Measurements from ENCODE around the gene TCF12.
A peak's percentile ranks its signal among the peaks of the same experiment; 100 is the strongest.

TCF12 gene

DNA sequence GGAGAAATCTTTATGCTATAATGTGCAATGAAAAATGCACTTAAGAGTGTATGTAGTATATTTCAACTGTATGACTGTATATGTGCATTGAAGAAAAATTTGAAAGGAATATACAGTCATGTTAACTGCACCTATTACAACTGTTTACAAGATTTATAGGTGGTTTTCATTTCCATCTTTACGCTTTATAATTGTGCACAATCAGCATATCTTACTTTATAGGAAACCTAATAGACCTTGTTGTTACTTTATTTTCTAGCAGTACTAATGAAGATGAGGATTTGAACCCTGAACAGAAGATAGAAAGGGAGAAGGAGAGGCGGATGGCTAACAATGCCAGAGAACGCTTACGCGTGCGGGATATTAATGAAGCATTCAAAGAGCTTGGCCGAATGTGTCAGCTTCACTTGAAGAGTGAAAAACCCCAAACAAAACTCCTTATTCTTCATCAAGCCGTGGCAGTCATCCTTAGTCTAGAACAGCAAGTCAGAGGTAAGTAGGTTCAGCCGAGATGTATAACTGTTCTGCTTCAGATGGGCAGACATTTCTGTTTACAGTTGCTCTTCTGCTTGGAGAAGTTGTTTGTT, 354.4 kb downstream of the TCF12 start:
- DNase-seq: no peak

DNA sequence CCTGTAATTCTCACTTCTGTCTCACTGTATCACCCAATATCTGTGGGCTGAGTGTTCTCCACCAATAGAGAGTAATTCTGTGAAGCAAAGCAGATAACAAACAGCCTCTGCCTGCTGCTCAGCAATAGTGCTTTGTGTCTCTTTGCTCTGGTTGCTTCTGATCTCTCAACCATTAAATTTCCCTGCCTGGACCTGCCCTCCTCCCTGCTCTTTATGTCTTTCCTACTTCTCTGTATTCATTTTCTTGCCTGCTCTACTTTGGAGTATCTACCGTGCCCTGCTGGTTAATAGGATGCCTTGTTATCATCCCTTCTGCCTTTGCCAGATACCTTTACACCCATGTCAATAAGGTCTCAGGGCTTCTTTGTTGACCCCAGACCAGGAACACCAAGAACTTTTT, 355.0 kb downstream of the TCF12 start:
- no peak for DNase-seq

DNA sequence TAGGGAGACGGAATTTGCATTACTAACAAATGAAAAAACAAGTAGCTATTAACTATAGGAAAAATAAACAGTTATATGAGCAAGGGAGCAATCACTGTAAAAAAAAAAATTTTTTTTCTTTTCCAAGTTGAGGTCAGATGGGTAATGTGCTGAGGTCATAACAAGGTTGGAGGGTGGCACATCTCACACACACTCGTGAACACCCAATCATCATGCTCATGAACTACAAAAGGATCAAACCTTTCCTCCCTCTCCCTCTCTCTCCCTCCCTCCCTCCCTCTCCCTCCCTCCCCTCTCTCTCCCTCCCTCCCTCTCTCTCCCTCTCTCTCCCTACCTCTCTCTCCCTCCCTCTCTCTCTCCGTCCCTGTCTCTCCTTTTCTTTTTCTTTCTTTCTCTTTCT, 360.0 kb downstream of the TCF12 start:
- DNase-seq: no peak

DNA sequence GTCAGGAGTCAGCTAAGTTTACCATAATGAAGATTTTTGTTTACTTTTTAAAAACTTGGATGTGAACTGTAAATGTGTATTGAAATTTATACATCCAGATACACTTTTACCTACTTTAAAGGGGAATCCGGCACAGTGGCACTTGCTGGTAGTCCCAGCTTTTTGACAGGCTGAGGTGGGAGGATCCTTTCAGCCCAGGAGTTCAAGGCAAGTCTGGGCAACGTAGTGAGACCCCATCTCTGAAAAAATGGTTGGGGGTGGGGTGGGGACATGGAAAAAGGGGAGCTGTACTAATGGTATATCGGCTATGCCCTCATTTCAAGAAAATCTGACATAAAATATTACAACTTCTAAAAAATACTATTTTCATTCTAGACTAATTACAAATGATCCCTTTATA, 362.0 kb downstream of the TCF12 start:
- DNase-seq: no peak

DNA sequence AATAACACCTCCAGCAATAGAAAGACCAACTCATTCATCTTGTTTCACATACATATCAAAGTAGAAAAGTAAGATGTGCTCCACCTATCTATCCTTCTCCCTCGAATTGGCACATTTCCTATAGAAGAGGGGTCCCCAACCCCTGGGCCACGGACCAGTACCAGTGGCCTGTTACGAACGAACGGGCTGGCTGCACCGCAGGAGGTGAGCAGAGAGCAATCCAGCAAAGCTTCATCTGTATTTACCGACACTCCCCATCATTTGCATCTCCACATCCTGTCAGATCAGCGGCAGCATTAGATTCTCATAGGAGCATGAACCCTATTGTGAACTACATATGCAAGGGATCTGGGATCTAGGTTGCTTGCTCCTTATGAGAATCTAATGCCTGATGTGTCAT, 362.9 kb downstream of the TCF12 start:
- no peak for DNase-seq

DNA sequence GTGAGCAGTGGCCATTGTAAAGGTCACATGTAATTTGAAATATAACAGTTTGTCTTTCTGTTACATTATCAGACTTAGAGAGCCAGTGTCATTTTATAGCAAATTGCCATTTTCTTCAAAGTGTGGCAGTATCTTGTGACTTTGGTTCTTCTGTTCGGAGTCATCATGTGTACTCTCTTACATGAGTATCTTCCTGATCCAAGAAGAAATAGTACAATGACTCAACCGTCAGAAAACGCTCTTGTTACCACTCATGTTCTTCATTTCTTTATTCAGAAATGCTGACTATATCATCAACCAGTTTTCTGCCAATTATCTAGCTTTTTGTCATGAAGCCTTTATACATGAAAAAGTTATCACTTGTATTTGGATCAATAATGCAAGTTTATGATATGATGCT, 364.2 kb downstream of the TCF12 start:
- DNase-seq: peak; percentile 68 to 71

DNA sequence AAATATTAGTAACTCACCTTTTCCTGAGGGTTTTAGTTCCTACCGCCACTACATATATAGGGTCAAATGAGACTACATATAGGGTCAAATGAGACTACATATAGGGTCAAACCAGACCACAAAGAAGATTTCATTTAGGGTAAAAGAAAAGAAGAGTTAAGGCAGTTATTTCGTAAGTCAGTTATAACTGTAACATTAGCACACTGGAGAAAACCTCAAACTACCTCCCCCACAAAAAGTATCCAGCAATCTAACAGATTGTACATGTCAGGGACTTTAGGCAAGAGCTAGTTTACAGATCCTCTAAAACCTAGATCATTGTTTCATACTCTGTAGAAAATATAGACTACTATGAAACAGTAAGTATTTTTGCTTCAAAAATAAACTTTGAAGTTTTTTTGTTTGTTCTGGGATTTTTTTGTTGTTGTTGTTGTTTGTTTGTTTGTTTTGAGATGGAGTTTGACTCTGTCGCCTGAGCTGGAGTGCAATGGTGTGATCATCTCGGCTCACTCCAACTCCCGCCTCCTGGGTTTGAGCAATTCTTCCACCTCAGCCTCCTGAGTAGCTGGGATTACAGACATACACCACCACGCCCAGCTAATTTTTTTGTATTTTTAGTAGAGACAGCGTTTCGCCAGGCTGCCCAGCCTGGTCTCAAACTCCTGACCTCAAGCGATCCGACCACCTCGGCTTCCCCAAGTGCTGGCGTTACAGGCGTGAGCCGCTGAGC, 365.5 kb downstream of the TCF12 start:
- peak; percentile 70 to 73 for DNase-seq

DNA sequence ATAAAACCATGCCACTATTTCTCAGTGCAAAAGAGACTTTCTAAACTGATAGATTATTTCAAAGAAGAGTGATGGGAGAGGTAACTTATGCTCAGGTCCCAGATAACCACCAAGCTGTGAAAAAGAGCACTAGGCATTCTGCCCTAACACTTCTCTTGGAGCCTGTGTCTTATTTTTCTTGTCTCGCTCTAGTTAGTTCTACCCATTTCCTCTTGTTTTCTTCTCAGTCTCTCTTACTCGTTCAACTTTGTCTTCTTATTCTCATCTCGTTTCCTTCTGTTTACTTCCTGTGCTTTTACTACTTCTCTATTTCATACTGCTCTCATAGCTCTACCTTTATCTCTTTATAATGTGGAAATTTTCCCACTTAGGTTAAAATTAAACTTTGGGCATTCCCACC, 366.1 kb downstream of the TCF12 start:
- DNase-seq: no peak

DNA sequence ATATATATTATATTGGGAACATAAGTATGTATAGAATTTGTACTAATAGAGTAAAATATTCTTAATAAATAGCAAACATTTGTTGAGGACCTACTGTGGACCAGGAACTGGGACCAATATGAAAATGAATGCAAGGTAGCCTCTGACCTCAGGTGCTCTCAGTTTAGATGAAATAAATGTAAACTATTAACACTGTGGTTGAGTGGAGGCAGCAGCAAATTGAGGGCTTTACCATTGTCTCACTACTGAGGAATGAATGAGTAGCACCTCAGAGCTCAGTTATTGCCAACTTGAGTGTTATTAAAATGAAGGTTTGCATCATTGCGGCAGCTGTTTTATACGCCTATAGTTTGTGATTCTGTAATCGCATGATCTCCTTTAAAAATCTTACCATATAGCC, 366.9 kb downstream of the TCF12 start:
- no peak for DNase-seq

DNA sequence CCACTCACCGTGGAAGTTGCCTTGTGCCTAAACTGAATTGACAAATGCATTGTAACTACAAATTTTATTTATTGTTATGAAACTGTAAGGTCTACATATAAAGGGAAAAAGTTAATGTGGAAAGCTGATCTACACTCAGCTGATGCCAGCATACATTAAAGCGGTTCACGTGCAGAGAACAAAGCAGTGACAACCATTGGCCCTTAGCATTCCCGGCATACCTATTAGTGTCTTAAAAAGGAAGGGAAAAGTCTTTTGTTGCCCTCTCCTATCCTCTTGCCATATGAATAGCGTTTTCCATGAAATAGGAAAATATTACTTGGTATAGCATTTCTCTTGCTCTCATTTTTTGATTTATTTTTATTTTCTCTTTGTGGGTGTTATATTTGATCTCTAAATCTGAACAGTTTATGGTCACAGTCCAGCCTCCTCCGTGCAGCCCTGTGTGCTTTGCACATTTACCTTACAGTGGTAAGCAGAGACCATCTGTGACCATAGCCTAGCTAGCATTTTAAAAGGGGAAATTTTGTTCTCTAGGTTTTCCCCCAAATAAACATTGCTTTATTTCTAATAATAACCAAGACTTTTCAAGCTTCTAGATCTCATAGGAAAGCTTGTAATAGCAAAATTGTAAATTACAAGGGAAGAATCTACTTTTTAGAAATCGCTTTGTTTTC, 368.1 kb downstream of the TCF12 start:
- no peak for DNase-seq

DNA sequence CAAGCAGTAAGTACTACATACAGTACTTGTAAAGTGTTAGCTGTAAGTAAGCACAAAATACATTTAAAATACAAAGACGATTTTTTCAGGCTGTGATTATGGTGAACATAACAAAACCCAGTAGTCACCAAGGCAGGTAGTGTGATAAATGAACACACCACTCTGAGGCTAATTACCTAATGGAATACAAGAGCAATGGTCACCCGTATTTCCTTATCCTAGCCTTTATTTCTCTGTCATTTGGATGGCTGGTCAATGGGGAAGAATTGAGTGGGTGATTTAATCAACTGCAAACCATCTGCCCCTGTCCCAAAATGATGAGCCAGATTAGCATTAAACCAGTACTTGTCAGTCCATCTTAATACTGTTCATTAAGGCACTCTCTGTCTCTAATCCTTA, 368.7 kb downstream of the TCF12 start:
- no peak for DNase-seq

DNA sequence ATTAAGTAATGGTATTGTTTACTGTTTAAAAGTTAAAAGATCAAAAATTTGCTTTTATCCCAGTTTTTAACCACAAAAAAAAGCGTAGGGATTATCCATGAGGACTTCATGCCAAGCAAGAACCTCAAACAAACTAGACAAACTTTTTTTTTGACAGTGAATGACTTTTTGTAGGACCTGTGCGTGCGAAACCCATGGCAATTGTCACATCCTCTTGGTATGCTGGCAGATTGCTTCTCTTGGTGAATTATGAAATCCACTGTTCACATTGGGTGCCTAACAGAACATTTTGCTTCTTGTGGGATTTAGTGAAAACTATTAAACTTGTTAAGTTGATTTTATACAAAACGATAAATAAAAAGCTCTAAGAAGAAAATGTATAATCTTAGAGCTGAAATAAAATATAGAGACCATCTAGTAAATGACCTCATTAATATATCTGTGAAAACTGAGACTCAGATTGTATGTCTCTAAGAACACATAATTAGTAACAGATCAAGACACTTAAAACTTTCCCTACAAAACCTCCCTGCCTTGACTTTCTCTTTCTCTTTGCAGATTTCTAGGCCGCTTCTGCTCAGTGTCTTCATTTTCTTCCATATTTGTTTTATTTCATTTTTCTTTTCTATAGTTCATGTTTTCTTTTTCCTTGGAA, 370.6 kb downstream of the TCF12 start:
- peak in 1 of 2 donors; percentile 38 for DNase-seq

DNA sequence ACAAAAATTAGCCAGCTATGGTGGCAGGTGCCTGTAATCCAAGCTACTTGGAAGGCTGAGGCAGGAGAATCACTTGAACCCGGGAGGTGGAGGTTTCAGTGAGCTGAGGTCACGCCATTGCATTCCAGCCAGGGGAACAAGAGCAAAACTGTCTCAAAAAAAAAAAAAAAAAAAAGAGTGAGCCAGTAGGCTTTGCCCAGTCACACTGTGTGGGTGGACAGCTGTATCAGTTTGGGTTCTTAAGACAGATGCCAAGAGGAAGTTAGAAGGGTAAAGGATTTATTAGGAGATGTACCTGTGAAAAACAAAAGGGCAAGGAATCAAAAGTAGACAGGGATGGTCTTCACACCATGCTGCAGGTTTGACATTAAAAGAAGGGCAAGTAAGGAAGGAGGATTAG, 371.7 kb downstream of the TCF12 start:
- DNase-seq: peak; percentile 37 to 70

DNA sequence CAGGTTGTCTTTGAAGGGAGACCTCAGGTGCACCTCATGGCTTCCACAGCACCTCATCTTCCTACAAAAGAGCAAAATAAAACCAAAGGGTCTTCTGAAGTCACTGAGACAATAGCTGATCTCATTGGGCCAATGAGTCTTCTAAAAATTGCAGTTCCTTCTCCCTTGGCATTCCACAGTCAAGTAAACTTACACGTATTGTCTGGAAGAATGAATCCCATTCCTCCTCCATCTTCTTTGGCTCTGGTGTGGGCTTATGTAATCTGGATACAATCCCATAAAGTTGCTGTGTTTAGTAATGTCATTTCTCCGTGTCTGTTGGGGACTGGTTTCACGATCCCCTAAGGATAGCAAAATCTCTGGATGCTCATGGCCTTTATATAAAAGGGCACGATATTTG, 372.4 kb downstream of the TCF12 start:
- DNase-seq: no peak

DNA sequence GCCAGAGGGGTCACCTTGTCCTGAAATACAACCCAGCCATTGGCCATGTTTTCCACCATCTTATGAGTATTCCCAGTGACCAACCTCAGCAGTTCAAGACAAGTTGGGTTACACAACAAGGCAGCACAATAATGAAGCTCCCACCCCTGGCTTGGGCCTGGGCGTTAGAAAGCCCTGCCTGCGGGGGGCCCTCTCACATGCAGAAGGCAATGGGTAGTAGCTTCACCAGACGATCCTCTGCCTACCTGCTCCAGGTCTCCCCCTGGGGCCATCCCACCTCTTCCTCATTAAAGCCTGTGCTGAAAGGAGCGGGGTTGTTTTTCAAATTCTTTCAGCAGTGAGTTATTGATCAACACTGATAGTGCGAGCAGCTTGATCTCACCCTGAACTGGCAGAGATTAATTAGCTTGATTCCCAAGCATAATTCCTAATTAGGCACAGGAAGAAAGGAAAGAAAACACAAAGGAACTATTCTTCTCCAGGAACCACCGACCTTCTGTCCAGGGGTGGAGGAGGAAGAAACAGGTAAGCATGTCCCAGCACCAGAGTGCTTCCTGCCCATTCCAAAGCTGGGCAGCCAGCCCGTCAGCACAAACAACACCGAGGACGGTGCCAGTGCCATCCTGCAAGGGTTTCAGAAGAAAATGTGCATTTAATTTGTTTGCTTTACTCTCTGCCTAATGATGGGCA, 378.2 kb downstream of the TCF12 start:
- no peak for DNase-seq

DNA sequence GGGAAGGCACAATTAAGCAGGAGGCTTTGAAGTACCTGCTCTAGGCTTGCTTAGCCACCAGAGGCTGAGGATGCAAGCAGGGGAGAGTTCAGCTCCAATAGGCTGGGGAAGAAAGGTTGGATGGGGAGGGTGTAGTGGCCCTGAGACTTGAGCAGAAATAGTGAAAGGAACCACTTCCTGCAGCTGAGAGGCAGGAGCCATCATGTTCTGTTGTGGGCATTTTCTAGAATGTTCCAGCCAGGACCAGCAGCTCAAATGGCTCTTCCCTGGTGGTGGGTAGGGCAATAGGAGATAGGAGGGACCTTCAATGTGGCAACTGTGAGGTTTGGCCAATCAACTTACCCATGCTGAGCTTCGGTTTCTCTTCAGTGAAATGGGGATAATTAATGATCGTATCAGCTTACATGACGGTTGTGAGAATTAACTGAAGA, 378.7 kb downstream of the TCF12 start:
- no peak for DNase-seq

DNA sequence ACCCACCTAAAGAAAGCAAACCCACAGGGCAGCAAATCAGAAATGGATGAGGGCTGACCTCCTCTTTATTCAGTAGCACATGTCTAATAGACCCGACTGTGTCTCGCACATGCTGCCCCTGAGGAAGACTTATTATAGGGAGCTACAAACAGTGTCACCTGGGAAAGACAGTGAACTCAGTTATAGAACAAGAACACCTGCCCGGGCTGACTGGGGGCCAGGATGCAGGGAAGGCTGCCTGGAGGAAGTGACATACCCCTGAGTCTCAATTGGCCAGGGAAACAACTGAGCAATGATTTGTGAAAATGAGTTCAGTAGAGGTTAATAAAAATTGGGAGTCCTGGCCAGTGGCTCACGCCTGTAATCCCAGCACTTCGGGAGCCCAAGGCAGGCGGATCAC, 379.2 kb downstream of the TCF12 start:
- no peak for DNase-seq

DNA sequence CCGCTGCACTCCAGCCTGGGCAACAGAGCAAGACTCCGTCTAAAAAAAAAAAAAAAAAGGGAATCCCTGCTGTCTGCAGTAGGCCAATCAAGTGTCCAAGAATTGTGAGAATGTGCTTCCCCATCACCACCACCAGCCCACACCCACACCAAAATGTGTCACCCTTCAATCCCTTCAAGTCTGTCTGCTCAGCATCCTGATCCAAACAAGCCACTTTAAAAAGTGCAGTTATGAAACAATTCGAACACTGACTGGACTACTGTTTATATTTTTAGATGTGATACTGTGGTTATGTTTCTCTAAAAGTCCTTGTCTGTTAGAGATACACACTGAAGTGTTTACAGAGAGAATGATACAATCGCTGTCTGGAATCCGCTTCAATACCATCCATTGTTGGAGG, 379.8 kb downstream of the TCF12 start:
- DNase-seq: peak; percentile 79 to 87

DNA sequence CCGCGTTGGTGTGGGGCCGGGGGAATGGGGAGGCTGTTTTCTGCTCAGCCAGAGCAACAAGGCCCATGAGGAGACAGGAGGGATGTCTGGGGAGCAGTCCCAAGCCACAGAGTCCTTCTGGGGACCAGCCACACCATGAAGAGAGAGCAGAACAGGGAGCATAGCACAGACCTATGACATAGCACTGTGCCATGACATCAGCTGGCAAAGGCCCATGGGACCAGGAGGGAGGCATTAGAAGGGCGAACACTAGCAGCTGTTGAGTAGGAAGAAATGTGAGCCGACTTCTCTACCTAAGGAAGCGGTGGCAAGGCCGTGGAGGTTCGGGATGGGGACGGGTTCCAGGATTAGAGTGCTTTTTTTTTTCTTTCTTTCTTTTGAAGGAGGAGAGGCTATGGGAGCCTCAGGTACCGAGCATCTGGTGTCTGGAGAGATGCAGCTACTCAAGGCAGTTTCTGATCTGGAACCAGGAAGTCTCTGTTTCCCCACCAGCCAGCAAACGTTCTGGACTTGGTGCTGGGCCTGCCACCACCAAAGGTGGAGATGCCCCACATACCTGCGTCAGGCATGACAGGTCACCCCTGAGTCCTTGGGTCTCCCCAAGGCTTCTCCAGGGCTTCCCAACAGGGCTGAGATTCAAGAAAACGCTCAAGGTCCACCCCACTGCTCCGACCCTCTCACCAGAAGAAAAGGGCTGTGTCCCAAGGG, 380.6 kb downstream of the TCF12 start:
- DNase-seq: peak in 1 of 2 donors; percentile 9

DNA sequence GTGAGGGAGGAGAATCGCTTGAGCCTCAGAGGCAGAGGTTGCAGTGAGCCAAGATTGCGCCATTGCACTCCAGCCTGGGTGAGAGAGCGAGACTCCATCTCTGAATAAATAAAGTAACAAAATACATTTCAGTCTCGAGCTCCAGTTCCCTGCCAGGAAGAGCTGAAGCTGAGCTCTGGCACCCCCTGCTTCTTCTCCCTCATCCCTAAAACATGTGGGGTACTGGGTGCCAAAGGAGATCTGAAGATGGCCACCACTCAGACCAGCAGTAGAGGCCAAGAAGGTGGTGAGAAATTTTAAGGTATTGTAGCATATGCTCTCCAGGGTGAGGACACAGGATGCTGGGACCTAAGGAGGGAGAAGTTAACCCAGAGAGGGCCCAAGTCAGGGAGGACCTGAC, 382.9 kb downstream of the TCF12 start:
- DNase-seq: no peak

DNA sequence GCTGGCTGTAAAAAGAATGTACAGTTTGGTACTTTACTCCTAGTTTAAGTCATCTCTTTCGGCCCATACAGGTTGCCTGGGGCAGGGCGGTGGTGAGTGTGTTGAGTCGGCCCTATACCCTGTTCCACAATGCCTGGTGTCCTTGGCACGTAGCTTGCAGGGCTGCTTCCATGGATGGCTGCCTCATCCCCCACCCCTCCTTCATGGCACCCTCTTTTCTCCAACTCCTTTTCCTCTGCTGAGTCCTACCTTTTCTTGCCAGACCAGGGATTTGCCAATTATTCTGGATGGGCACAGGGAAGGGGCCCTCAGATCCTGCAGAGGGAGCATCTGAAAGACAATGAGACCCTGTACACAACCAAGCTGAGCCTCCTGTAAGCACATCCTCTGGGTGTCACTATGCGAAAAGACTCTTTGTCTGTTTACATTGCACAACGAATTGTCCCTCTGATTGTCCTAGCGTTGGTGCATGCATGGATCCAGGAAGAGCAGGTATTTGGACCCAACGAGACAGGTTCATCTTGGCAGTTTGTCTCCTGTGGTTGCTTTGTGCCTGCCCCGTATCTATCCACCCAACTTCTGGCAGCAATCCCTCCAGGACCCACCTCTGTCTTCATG, 384.3 kb downstream of the TCF12 start:
- DNase-seq: no peak

DNA sequence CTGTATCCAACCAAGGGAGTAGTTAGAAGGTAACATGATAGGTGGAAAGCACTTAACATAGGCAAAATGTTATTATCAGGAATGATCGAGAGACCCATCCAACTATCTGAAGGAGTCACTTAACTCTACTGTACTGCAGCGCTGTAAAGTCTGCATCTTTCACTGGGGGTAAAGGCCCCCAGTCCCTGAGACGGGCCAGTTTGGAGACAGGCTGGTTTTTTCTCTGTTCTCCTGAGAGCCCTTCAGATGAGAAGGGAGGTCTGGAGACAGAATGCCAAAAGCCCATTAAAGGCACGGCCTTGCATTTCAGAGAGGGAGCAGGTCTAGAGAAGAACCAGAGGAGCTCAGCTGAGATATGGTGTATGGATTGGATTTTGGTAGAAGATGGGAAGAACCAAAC, 386.6 kb downstream of the TCF12 start:
- no peak for DNase-seq
